Neural progenitor cell (in vitro differentiated cells): ENCODE data around the gene FAM161A. TPM values are rescaled to one million over a fixed set of nuclear protein-coding genes. Genes with fewer than 3 reads are reported as not detected.
"Not testable (repeated sequence)": the region's sequence is repeated elsewhere in the genome, so short reads cannot be mapped to it uniquely, and the experiment has no call there.

Experiments used
- DNase-seq: peaks from one replicate; pipeline ENCODE4 v3.0.0-alpha.2; 2016; ENCODE audit warnings: low spot score
- H2AFZ ChIP-seq: fragments of 200-600 bp; sonication (generic); replicated peaks from 2 replicates; pipeline ENCODE4 v1.6.1; 2016; ENCODE audit warnings: antibody characterized with exemption
- H3F3A ChIP-seq: fragments of 200-600 bp; sonication (generic); 2 replicates; pipeline ENCODE4 v1.6.1; 2016; ENCODE audit warnings: antibody characterized with exemption, low read depth
- H3K27ac ChIP-seq: fragments of 200-600 bp; sonication (generic); 2 replicates; pipeline ENCODE4 v1.5.1; 2016; ENCODE audit warnings: mild to moderate bottlenecking
- H3K27me3 ChIP-seq: fragments of 200-600 bp; sonication (generic); 2 replicates; pipeline ENCODE4 v1.6.1; 2016; ENCODE audit warnings: mild to moderate bottlenecking, moderate library complexity
- H3K36me3 ChIP-seq: fragments of 200-600 bp; sonication (generic); 2 replicates; pipeline ENCODE4 v1.5.1; 2016
- H3K4me1 ChIP-seq: fragments of 200-600 bp; sonication (generic); 2 replicates; pipeline ENCODE4 v1.6.1; 2016; ENCODE audit warnings: mixed run types
- H3K4me2 ChIP-seq: fragments of 200-600 bp; sonication (generic); 2 replicates; pipeline ENCODE4 v1.6.1; 2016
- H3K4me3 ChIP-seq: fragments of 200-600 bp; sonication (generic); 2 replicates; pipeline ENCODE4 v1.5.1; 2016
- H3K79me2 ChIP-seq: fragments of 200-600 bp; sonication (generic); 2 replicates; pipeline ENCODE4 v1.6.1; 2016; ENCODE audit warnings: low read depth
- H3K9ac ChIP-seq: fragments of 200-600 bp; sonication (generic); 2 replicates; pipeline ENCODE4 v1.6.1; 2016
- H3K9me3 ChIP-seq: fragments of 200-600 bp; sonication (generic); 2 replicates; pipeline ENCODE4 v1.5.1; 2016; ENCODE audit warnings: low read depth
- H4K20me1 ChIP-seq: fragments of 200-600 bp; sonication (generic); 2 replicates; pipeline ENCODE4 v1.6.1; 2016; ENCODE audit warnings: low read depth
- H3K27ac Mint-ChIP-seq: 3 replicates; pipeline ENCODE4 v1.8.0; 2021; ENCODE audit warnings: mixed read lengths
- H3K27me3 Mint-ChIP-seq: 2 replicates; pipeline ENCODE4 v1.8.0; 2022; ENCODE audit warnings: low read depth, mild to moderate bottlenecking, inconsistent platforms, moderate library complexity, mixed read lengths; ENCODE audit not compliant: insufficient read depth
- H3K36me3 Mint-ChIP-seq: 3 replicates; pipeline ENCODE4 v1.8.0; 2021; ENCODE audit warnings: mixed read lengths
- H3K4me1 Mint-ChIP-seq: 3 replicates; pipeline ENCODE4 v1.8.0; 2021; ENCODE audit warnings: mixed read lengths
- H3K4me3 Mint-ChIP-seq: 3 replicates; pipeline ENCODE4 v1.8.0; 2021; ENCODE audit warnings: mild to moderate bottlenecking, moderate library complexity, mixed read lengths
- H3K9me3 Mint-ChIP-seq: 3 replicates; pipeline ENCODE4 v1.8.0; 2020; ENCODE audit warnings: mixed read lengths
- CTCF ChIP-seq: fragments of 200-600 bp; sonication (generic); IDR thresholded peaks from 2 replicates; pipeline ENCODE4 v1.5.1; 2017; ENCODE audit warnings: antibody characterized with exemption, mild to moderate bottlenecking
- EZH2 ChIP-seq: fragments of 200-600 bp; sonication (generic); IDR thresholded peaks from 2 replicates; pipeline ENCODE4 v1.6.1; 2017; ENCODE audit warnings: antibody characterized with exemption, mild to moderate bottlenecking, moderate library complexity
- EZH2phosphoT487 ChIP-seq: fragments of 200-600 bp; sonication (generic); IDR thresholded peaks from 2 replicates; pipeline ENCODE4 v1.6.1; 2017; ENCODE audit warnings: antibody characterized with exemption
- total RNA-seq: library from RNA; depleted of rRNA; stranded (reverse); fragments of >200 nt; gene quantifications from 2 replicates; pipeline ENCODE4 v1.2.3, GENCODE V29; 2015; ENCODE audit warnings: low replicate concordance

FAM161A gene
- total RNA-seq, 1 donor from 2014 or later, result 23.3 TPM

- Histone ChIP-seq H3K4me2 (no peak overlapping the region), H3K36me3 (no peaks in the 10 kb centered on the region), H3K4me1 (no peaks in the 10 kb centered on the region), H3K9me3 (no peaks in the 10 kb centered on the region), H3K9ac (no peak overlapping the region), H3K79me2 (no peaks in the 10 kb centered on the region), H3K4me3 (no peak overlapping the region), H3K27ac (no peak overlapping the region), H2AFZ (no peak overlapping the region), H4K20me1 (no peaks in the 10 kb centered on the region), H3F3A (no peaks in the 10 kb centered on the region), H3K27me3 (no peaks in the 10 kb centered on the region)
- Mint-ChIP-seq H3K27ac (no peak overlapping the region), H3K27me3 (no peaks in the 10 kb centered on the region), H3K4me1 (no peaks in the 10 kb centered on the region), H3K9me3 (no peaks in the 10 kb centered on the region), H3K4me3 (no peak overlapping the region), H3K36me3 (no peaks in the 10 kb centered on the region)
- no peak for DNase-seq
- no peak for TF ChIP-seq EZH2phosphoT487
These were observed 46.7 kb downstream of the FAM161A start for GRCh38 chr2:61807036-61807757.

DNA sequence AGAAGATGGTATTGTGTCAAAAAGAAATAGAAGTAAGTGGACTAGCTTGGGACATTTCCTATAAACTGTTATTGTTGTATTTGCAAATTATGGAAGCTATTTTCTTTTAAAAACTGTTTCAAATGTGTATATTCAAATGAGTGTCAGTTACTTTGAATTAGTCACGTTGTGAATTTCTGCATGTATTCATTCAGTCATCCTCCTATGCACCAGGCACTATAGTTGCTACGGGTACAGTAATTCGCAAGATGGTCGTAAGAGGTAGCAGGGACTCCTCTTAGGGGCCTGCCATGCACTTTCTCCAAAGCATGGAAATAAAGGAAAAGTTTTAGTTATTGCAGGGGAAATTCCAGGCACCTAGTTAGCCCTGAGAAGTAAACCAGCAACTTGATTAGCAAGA is 51.3 kb downstream of the FAM161A start:
- Histone ChIP-seq H4K20me1 (no peaks in the 10 kb centered on the region), H3K4me1 (peaks cover 13% of the 10 kb centered on the region), H3K27me3 (no peaks in the 10 kb centered on the region), H3K79me2 (no peaks in the 10 kb centered on the region), H3K4me2 (no peak overlapping the region), H3K9ac (no peak overlapping the region), H3K27ac (no peak overlapping the region), H3F3A (peaks cover 17% of the 10 kb centered on the region), H3K4me3 (no peak overlapping the region), H3K9me3 (no peaks in the 10 kb centered on the region), H2AFZ (no peak overlapping the region), H3K36me3 (no peaks in the 10 kb centered on the region)
- H3K4me3 Mint-ChIP-seq, result no peak overlapping the region
- no peak for DNase-seq
- H3K36me3 Mint-ChIP-seq, result peaks cover 2% of the 10 kb centered on the region
- H3K27me3 Mint-ChIP-seq, result peaks cover 2% of the 10 kb centered on the region
- H3K27ac Mint-ChIP-seq, result no peak overlapping the region
- no peak for TF ChIP-seq EZH2
- TF ChIP-seq EZH2phosphoT487, result no peak
- TF ChIP-seq CTCF, result no peak
- peaks cover 2% of the 10 kb centered on the region for H3K9me3 Mint-ChIP-seq
- H3K4me1 Mint-ChIP-seq, result peaks cover 11% of the 10 kb centered on the region

DNA sequence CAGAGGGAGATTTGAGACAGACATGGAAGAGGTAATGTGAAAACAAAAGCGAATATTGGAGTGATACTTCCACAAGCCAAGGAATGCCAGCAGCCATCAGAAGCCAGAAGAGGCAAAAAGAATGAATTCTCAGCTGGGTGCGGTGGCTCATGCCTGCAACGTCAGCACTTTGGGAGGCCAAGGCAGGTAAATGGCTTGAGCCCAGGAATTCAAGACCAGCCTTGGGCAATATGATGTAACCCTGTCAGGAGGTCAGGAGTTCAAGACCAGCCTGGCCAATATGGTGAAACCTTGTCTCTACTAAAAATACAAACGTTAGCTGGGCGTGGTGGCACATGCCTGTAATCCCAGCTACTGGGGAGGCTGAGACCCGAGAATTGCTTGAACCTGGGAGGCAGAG is 54.8 kb downstream of the FAM161A start:
- peaks cover 11% of the 10 kb centered on the region for H3K4me1 Mint-ChIP-seq
- no peak for TF ChIP-seq EZH2phosphoT487
- no peak for TF ChIP-seq EZH2
- TF ChIP-seq CTCF, result no peak
- no peak for DNase-seq
- no peak overlapping the region for H3K4me3 Mint-ChIP-seq
- peaks cover 5% of the 10 kb centered on the region for H3K27me3 Mint-ChIP-seq
- H3K79me2 ChIP-seq, result no peaks in the 10 kb centered on the region
- no peaks in the 10 kb centered on the region for H4K20me1 ChIP-seq
- peaks cover 13% of the 10 kb centered on the region for H3K4me1 ChIP-seq
- no peak overlapping the region for H3K9ac ChIP-seq
- no peak overlapping the region for H3K4me3 ChIP-seq
- H3K9me3 ChIP-seq, result no peaks in the 10 kb centered on the region
- no peak overlapping the region for H2AFZ ChIP-seq
- no peak overlapping the region for H3K4me2 ChIP-seq
- peaks cover 2% of the 10 kb centered on the region for H3K36me3 Mint-ChIP-seq
- H3K27me3 ChIP-seq, result peaks cover 5% of the 10 kb centered on the region
- H3K27ac ChIP-seq, result no peak overlapping the region
- no peaks in the 10 kb centered on the region for H3K36me3 ChIP-seq
- peaks cover 2% of the 10 kb centered on the region for H3K9me3 Mint-ChIP-seq
- peaks cover 22% of the 10 kb centered on the region for H3F3A ChIP-seq
- H3K27ac Mint-ChIP-seq, result no peak overlapping the region

- H3K27me3 ChIP-seq, result peaks cover 14% of the 10 kb centered on the region
- not testable (repeated sequence) for H3K4me2 ChIP-seq, H3K9me3 ChIP-seq, H3K79me2 ChIP-seq, H3K36me3 Mint-ChIP-seq, DNase-seq, H3K9me3 Mint-ChIP-seq, H3K4me3 Mint-ChIP-seq, H2AFZ ChIP-seq, H3K27ac ChIP-seq, H3K36me3 ChIP-seq, H3K27ac Mint-ChIP-seq, H3K9ac ChIP-seq, H3K4me3 ChIP-seq, H4K20me1 ChIP-seq
- Mint-ChIP-seq H3K27me3 (peaks cover 12% of the 10 kb centered on the region), H3K4me1 (peaks cover 17% of the 10 kb centered on the region)
- H3K4me1 ChIP-seq, result peaks cover 13% of the 10 kb centered on the region
- H3F3A ChIP-seq, result peaks cover 22% of the 10 kb centered on the region
These were observed 56.4 kb downstream of the FAM161A start for GRCh38 chr2:61797446-61797845.
